WTC11 (cell line): ENCODE measurements around the gene UROC1. TPM values are rescaled to one million over a fixed set of nuclear protein-coding genes. Genes with fewer than 3 reads are reported as not detected.

Experiments
- ATAC-seq: fragments of 200-7000 bp; cut with Tn5 transposase; 2 replicates; pipeline ENCODE4 v1.10.0; 2021; ENCODE audit warnings: mild to moderate bottlenecking, moderate library complexity
- CTCF ChIA-PET: fragments of 300-600 bp; sonication (Branson Sonifier 250); formaldehyde crosslinking; loops from one replicate; lab custom pipeline; 2021; ENCODE audit warnings: antibody characterized with exemption; lab: Charles Lee
- POLR2A ChIA-PET: fragments of 350-600 bp; sonication (Branson Sonifier 250); formaldehyde crosslinking; loops from one replicate; lab custom pipeline; 2021; ENCODE audit warnings: antibody characterized with exemption; lab: Charles Lee
- DNase-seq: peaks from one replicate; pipeline ENCODE4 v3.0.0; 2021; ENCODE audit warnings: low spot score
- H3K27ac Mint-ChIP-seq: 2 replicates; pipeline ENCODE4 v1.8.0; 2021; ENCODE audit warnings: mixed read lengths
- H3K27me3 Mint-ChIP-seq: 2 replicates; pipeline ENCODE4 v1.8.0; 2021; ENCODE audit warnings: low read depth, mild to moderate bottlenecking, moderate library complexity, mixed read lengths
- H3K36me3 Mint-ChIP-seq: 2 replicates; pipeline ENCODE4 v1.8.0; 2021; ENCODE audit warnings: mixed read lengths
- H3K4me1 Mint-ChIP-seq: 2 replicates; pipeline ENCODE4 v1.8.0; 2022; ENCODE audit warnings: mixed read lengths
- H3K4me3 Mint-ChIP-seq: 2 replicates; pipeline ENCODE4 v1.8.0; 2021; ENCODE audit warnings: mild to moderate bottlenecking, moderate library complexity, mixed read lengths
- H3K9me3 Mint-ChIP-seq: 2 replicates; pipeline ENCODE4 v1.8.0; 2021; ENCODE audit warnings: mixed read lengths
- ATF1 ChIP-seq: sonication (generic); formaldehyde crosslinking; IDR thresholded peaks from 2 replicates; pipeline ENCODE4 v1.8.1; 2023; ENCODE audit warnings: mild to moderate bottlenecking, moderate library complexity, missing genetic modification reagents
- CBFB ChIP-seq: sonication (generic); formaldehyde crosslinking; IDR thresholded peaks from 2 replicates; pipeline ENCODE4 v1.8.1; 2022; ENCODE audit warnings: mild to moderate bottlenecking, low read depth, missing genetic modification reagents
- CREM ChIP-seq: sonication (generic); formaldehyde crosslinking; IDR thresholded peaks from 2 replicates; pipeline ENCODE4 v1.8.1; 2022; ENCODE audit warnings: mild to moderate bottlenecking, missing genetic modification reagents, moderate library complexity
- E2F1 ChIP-seq: sonication (generic); formaldehyde crosslinking; IDR thresholded peaks from 2 replicates; pipeline ENCODE4 v1.8.0; 2022; ENCODE audit warnings: mild to moderate bottlenecking, missing genetic modification reagents
- E2F4 ChIP-seq: sonication (generic); formaldehyde crosslinking; IDR thresholded peaks from 2 replicates; pipeline ENCODE4 v1.8.1; 2022; ENCODE audit warnings: low read depth, mild to moderate bottlenecking, moderate library complexity, missing genetic modification reagents, borderline replicate concordance
- ELF4 ChIP-seq: sonication (generic); formaldehyde crosslinking; IDR thresholded peaks from 2 replicates; pipeline ENCODE4 v1.8.1; 2022; ENCODE audit warnings: low read depth, mild to moderate bottlenecking, moderate library complexity, missing genetic modification reagents
- FOXK1 ChIP-seq: sonication (generic); formaldehyde crosslinking; IDR thresholded peaks from 2 replicates; pipeline ENCODE4 v1.8.0; 2022; ENCODE audit warnings: mild to moderate bottlenecking, moderate library complexity, missing genetic modification reagents
- GTF2I ChIP-seq: fragments of 250-450 bp; sonication (Bioruptor Pico); conservative IDR thresholded peaks from 2 replicates; pipeline ENCODE4 v1.4.0; 2021; ENCODE audit warnings: mild to moderate bottlenecking
- HMGXB4 ChIP-seq: sonication (generic); formaldehyde crosslinking; IDR thresholded peaks from 2 replicates; pipeline ENCODE4 v1.8.1; 2023; ENCODE audit warnings: mild to moderate bottlenecking, moderate library complexity, missing genetic modification reagents
- NFE2L1 ChIP-seq: sonication (generic); formaldehyde crosslinking; IDR thresholded peaks from 2 replicates; pipeline ENCODE4 v1.8.1; 2023; ENCODE audit warnings: missing genetic modification reagents
- NR2C2 ChIP-seq: sonication (generic); formaldehyde crosslinking; IDR thresholded peaks from 2 replicates; pipeline ENCODE4 v1.8.0; 2022; ENCODE audit warnings: mild to moderate bottlenecking, missing genetic modification reagents
- SMAD4 ChIP-seq: sonication (generic); formaldehyde crosslinking; IDR thresholded peaks from 2 replicates; pipeline ENCODE4 v1.8.0; 2022; ENCODE audit warnings: mild to moderate bottlenecking, missing genetic modification reagents
- SOX15 ChIP-seq: fragments of 250-450 bp; sonication (Bioruptor Pico); IDR thresholded peaks from 2 replicates; pipeline ENCODE4 v1.9.0; 2021; ENCODE audit warnings: mild to moderate bottlenecking
- ZMAT4 ChIP-seq: fragments of 250-450 bp; sonication (Bioruptor Pico); IDR thresholded peaks from 2 replicates; pipeline ENCODE4 v1.9.0; 2021; ENCODE audit warnings: mild to moderate bottlenecking
- ZNF423 ChIP-seq: fragments of 250-450 bp; sonication (Bioruptor Pico); IDR thresholded peaks from 2 replicates; pipeline ENCODE4 v2.1.2; 2022; ENCODE audit warnings: mild to moderate bottlenecking, moderate library complexity
- total RNA-seq: library from RNA; stranded (reverse); gene quantifications from 3 replicates; pipeline ENCODE4 v1.2.3, GENCODE V29; 2021
- TF ChIP-seq, protein P1 (sequence below): sonication (generic); formaldehyde crosslinking; IDR thresholded peaks from 2 replicates; pipeline ENCODE4 v1.8.1; 2022; ENCODE audit warnings: mild to moderate bottlenecking, missing genetic modification reagents, moderate library complexity, borderline replicate concordance
- TF ChIP-seq, protein P2 (sequence below): sonication (generic); formaldehyde crosslinking; IDR thresholded peaks from 2 replicates; pipeline ENCODE4 v1.8.1; 2022; ENCODE audit warnings: low read depth, missing genetic modification reagents, borderline replicate concordance
- TF ChIP-seq, protein P3 (sequence below): fragments of 250-450 bp; sonication (Bioruptor Pico); IDR thresholded peaks from 2 replicates; pipeline ENCODE4 v1.9.0; 2021; ENCODE audit warnings: mild to moderate bottlenecking
- TF ChIP-seq, protein P4 (sequence below): sonication (generic); formaldehyde crosslinking; IDR thresholded peaks from 2 replicates; pipeline ENCODE4 v1.8.1; 2023; ENCODE audit warnings: mild to moderate bottlenecking, missing genetic modification reagents, moderate library complexity
- TF ChIP-seq, protein P5 (sequence below): sonication (generic); formaldehyde crosslinking; IDR thresholded peaks from 2 replicates; pipeline ENCODE4 v1.8.0; 2022; ENCODE audit warnings: mild to moderate bottlenecking, missing genetic modification reagents
- TF ChIP-seq, protein P6 (sequence below): sonication (generic); formaldehyde crosslinking; IDR thresholded peaks from 2 replicates; pipeline ENCODE4 v1.8.1; 2023; ENCODE audit warnings: mild to moderate bottlenecking, missing genetic modification reagents, moderate library complexity

The UROC1 gene
- total RNA-seq, 1 experiment from 2014 or later = not detected

DNA sequence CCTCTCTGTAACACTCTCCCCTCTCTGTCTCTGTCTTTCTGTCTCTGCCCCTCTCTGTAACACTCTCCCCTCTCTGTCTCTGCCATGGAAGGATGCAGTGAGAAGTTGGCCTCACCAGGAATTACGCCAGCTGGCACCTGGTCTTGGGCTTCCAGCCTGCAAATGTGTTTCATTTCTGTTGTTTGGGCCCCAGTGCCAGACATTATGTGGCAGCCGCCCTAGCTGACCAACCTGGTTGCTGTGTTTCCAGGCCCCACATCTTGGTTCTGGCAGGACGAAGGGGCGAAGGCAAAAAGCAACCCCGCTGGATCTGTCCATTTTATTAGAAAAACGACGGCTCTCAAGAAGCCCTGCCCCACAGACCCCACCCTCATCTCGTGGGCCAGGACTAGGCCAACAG, 36.7 kb downstream of the UROC1 start (continued):
- no peak for TF ChIP-seq CREM (CRISPR knock-in tag)
- no peak for TF ChIP-seq HMGXB4 (CRISPR knock-in tag)
- no peak for TF ChIP-seq NR2C2 (CRISPR knock-in tag)
- TF ChIP-seq CBFB (CRISPR knock-in tag) = no peak
- TF ChIP-seq SOX15 (CRISPR knock-in tag) = no peak
- no peak for TF ChIP-seq E2F4 (CRISPR knock-in tag)
- TF ChIP-seq, protein P1, sequence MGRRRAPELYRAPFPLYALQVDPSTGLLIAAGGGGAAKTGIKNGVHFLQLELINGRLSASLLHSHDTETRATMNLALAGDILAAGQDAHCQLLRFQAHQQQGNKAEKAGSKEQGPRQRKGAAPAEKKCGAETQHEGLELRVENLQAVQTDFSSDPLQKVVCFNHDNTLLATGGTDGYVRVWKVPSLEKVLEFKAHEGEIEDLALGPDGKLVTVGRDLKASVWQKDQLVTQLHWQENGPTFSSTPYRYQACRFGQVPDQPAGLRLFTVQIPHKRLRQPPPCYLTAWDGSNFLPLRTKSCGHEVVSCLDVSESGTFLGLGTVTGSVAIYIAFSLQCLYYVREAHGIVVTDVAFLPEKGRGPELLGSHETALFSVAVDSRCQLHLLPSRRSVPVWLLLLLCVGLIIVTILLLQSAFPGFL = no peak
- TF ChIP-seq, all 79 proteins: peak for 0

DNA sequence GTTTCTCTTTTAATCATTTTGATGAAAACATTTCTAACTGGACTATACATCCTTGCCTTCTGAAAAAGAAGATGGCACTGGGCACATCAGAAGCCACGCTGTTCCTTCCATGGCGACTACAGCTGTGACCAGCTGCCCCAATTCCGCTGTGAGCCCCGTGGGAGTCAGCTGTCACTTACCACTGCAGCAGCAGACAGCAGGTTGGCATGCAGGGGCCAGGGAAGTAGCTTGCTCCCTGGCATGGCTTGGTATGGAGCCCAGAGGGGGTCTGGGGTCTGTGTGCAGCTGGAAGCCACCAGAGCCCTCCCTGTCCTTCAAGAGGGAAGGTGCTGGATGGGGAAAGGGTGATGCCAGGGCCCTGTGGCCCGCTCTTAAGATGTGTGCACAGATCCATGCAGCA, 37.4 kb downstream of the UROC1 start:
- Mint-ChIP-seq H3K4me3 (no peak overlapping the region), H3K27me3 (no peaks in the 10 kb centered on the region; the same call in 1 of the 2 replicates), H3K27ac (no peak overlapping the region), H3K9me3 (no peaks in the 10 kb centered on the region), H3K36me3 (no peaks in the 10 kb centered on the region), H3K4me1 (peaks cover 27% of the 10 kb centered on the region)
- POLR2A ChIA-PET = interaction anchor here (0.5 kb wide), 1 partner anchor 181 kb away, joined by 3 read pairs; no protein-coding TSS in a partner anchor
- no peak for TF ChIP-seq ZMAT4 (CRISPR knock-in tag)
- TF ChIP-seq E2F1 (CRISPR knock-in tag) = no peak
- no peak for TF ChIP-seq SMAD4
- TF ChIP-seq ATF1 (CRISPR knock-in tag) = no peak
- TF ChIP-seq, protein P2, sequence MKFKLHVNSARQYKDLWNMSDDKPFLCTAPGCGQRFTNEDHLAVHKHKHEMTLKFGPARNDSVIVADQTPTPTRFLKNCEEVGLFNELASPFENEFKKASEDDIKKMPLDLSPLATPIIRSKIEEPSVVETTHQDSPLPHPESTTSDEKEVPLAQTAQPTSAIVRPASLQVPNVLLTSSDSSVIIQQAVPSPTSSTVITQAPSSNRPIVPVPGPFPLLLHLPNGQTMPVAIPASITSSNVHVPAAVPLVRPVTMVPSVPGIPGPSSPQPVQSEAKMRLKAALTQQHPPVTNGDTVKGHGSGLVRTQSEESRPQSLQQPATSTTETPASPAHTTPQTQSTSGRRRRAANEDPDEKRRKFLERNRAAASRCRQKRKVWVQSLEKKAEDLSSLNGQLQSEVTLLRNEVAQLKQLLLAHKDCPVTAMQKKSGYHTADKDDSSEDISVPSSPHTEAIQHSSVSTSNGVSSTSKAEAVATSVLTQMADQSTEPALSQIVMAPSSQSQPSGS (CRISPR knock-in tag) = no peak
- TF ChIP-seq, protein P3, sequence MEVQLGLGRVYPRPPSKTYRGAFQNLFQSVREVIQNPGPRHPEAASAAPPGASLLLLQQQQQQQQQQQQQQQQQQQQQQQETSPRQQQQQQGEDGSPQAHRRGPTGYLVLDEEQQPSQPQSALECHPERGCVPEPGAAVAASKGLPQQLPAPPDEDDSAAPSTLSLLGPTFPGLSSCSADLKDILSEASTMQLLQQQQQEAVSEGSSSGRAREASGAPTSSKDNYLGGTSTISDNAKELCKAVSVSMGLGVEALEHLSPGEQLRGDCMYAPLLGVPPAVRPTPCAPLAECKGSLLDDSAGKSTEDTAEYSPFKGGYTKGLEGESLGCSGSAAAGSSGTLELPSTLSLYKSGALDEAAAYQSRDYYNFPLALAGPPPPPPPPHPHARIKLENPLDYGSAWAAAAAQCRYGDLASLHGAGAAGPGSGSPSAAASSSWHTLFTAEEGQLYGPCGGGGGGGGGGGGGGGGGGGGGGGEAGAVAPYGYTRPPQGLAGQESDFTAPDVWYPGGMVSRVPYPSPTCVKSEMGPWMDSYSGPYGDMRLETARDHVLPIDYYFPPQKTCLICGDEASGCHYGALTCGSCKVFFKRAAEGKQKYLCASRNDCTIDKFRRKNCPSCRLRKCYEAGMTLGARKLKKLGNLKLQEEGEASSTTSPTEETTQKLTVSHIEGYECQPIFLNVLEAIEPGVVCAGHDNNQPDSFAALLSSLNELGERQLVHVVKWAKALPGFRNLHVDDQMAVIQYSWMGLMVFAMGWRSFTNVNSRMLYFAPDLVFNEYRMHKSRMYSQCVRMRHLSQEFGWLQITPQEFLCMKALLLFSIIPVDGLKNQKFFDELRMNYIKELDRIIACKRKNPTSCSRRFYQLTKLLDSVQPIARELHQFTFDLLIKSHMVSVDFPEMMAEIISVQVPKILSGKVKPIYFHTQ (CRISPR knock-in tag) = no peak
- TF ChIP-seq, protein P1 = no peak
- TF ChIP-seq, protein P4, sequence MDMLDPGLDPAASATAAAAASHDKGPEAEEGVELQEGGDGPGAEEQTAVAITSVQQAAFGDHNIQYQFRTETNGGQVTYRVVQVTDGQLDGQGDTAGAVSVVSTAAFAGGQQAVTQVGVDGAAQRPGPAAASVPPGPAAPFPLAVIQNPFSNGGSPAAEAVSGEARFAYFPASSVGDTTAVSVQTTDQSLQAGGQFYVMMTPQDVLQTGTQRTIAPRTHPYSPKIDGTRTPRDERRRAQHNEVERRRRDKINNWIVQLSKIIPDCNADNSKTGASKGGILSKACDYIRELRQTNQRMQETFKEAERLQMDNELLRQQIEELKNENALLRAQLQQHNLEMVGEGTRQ (CRISPR knock-in tag) = no peak
- no peak for TF ChIP-seq SOX15 (CRISPR knock-in tag)
- TF ChIP-seq, protein P5, sequence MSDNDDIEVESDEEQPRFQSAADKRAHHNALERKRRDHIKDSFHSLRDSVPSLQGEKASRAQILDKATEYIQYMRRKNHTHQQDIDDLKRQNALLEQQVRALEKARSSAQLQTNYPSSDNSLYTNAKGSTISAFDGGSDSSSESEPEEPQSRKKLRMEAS (CRISPR knock-in tag) = no peak
- no peak for TF ChIP-seq ZNF423 (CRISPR knock-in tag)
- TF ChIP-seq ELF4 (CRISPR knock-in tag) = no peak
- TF ChIP-seq CREM (CRISPR knock-in tag) = no peak
- no peak for TF ChIP-seq FOXK1 (CRISPR knock-in tag)
- TF ChIP-seq NR2C2 (CRISPR knock-in tag) = no peak
- no peak for TF ChIP-seq NFE2L1 (CRISPR knock-in tag)
- TF ChIP-seq GTF2I (CRISPR knock-in tag) = no peak
- TF ChIP-seq, protein P6, sequence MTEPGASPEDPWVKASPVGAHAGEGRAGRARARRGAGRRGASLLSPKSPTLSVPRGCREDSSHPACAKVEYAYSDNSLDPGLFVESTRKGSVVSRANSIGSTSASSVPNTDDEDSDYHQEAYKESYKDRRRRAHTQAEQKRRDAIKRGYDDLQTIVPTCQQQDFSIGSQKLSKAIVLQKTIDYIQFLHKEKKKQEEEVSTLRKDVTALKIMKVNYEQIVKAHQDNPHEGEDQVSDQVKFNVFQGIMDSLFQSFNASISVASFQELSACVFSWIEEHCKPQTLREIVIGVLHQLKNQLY (CRISPR knock-in tag) = no peak
- CTCF ChIA-PET = no interaction called here
- ATAC-seq (no peak), DNase-seq (no peak)
